ENCODE results near the gene KBTBD12. TPM values are rescaled to one million over a fixed set of nuclear protein-coding genes. Genes with fewer than 3 reads are reported as not detected.
A peak's percentile ranks its signal among the peaks of the same experiment; 100 is the strongest.

Gene KBTBD12
- total RNA-seq, 1 donor from 2014 or later: not detected

DNA sequence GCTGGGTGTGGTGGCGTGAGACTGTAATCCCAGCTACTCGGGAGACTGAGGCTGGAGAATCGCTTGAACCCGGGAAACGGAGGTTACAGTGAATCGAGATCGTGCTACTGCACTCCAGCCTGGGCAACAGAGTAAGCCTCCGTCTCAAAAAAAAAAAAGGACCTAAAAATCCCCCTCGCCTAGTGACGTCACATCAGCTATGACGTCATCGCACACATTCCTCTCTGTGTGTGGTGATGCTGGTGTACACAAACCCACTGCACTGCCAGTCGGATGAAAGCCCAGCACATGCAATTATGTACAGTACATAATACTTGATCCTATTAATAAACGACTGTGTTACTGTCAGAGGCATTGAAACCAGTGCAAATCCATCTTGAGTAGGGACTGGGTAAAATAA, 97.0 kb downstream of the KBTBD12 start:
- DNase-seq (ENCODE audit: low read depth in 2 of 2): no peak

DNA sequence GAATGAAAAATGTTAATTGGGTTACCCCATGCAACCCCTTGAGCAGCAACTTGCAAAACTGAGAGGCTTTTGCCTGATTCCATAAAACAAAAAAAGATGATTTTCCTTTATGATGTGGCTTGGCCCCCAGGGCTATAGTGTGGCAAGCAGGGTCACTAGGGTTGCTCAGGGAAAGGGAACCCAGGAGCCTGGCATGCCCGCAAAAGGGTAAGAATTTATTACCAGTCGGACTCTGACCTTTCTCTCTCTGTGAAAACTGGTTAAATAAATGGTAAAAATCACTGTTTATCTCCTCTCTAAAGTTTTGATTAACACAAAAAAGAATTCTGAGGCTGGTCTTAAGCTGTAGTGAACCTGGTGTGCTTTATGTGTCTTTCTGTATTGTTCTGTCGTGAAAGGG, 99.5 kb downstream of the KBTBD12 start:
- no peak for DNase-seq (ENCODE audit: low read depth in 2 of 2)

DNA sequence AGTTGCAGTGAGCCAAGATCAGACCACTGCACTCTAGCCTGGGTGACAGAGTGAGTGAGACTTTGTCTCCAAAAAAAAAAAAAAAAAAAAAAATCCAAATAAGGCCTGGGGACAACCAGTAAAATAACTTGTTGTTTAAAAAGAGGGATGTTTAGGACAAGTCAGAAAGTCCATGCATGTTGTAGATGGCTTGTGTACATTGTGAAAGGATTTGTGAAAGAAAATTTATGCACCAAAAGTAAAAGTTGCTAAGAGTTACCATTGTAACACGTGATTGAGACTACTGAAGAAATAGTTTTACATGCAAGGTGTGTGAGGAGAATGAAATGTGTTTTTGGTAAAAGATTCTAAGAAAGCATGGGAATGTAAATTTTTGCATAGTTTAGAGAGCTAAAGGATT, 101.5 kb downstream of the KBTBD12 start:
- DNase-seq (ENCODE audit: low read depth in 2 of 2): no peak

DNA sequence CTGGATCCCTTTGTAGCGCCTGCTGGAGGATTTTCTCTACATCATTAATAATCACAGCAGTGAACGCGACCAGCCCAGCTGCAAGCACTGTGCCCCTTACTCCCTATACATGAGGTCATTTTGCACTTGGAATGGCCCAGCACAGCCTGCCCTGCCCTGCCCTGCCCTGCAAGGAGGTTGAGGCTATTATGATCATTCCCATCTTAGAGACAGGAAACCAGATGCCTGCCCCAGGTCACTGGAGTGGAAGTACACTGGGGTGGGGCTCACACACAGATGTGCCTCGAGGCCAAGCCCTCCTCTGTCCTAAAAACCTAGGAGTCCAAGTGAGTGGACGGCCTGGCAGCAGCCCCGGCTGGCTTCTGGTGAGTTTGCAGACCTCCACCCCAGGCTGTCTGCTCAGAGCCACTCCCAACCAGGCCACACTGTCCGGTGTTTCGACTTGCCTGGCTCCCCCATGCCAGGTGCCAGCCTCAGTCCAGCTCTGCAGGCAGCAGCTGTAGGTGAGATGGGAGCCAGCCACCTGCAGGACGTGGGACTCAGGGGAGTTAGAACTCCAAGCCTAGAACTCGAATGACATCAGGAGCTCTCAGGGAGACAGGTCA, 106.8 kb downstream of the KBTBD12 start:
- no peak for DNase-seq (ENCODE audit: low read depth in 2 of 2)

- peak in 1 of 2 donors; percentile 19 for DNase-seq (ENCODE audit: low read depth in 2 of 2)
These were observed 118.1 kb downstream of the KBTBD12 start for GRCh38 chr3:128033102-128033501.

- DNase-seq (ENCODE audit: low read depth in 2 of 2): no peak
These were observed 121.1 kb downstream of the KBTBD12 start for GRCh38 chr3:128036119-128036518.

Other genes starting within 250 kb of the KBTBD12 start
- gene ABTB1, start 242.3 kb upstream of the KBTBD12 start, total RNA-seq: 5.7 and 8.5 TPM in 2 replicates
- 27.5 and 36.1 TPM in 2 replicates for gene MGLL, start 92.7 kb upstream of the KBTBD12 start, total RNA-seq
- 166 and 203 TPM in 2 replicates for gene SEC61A1, start 137.2 kb downstream of the KBTBD12 start, total RNA-seq
- 47.7 and 53.8 TPM in 2 replicates for gene RUVBL1, start 208.6 kb downstream of the KBTBD12 start, total RNA-seq
- gene EEFSEC, start 238.2 kb downstream of the KBTBD12 start, total RNA-seq: 1.6 and 2.0 TPM in 2 replicates

Measured in lung microvascular endothelial cell (primary cell).